ENCODE results near the gene EPN2. TPM values are rescaled to one million over a fixed set of nuclear protein-coding genes. Genes with fewer than 3 reads are reported as not detected.
A peak's percentile ranks its signal among the peaks of the same experiment; 100 is the strongest.

Gene EPN2
- polyA plus RNA-seq, 3 donors, result 0.93 TPM; not detected in 2

DNA sequence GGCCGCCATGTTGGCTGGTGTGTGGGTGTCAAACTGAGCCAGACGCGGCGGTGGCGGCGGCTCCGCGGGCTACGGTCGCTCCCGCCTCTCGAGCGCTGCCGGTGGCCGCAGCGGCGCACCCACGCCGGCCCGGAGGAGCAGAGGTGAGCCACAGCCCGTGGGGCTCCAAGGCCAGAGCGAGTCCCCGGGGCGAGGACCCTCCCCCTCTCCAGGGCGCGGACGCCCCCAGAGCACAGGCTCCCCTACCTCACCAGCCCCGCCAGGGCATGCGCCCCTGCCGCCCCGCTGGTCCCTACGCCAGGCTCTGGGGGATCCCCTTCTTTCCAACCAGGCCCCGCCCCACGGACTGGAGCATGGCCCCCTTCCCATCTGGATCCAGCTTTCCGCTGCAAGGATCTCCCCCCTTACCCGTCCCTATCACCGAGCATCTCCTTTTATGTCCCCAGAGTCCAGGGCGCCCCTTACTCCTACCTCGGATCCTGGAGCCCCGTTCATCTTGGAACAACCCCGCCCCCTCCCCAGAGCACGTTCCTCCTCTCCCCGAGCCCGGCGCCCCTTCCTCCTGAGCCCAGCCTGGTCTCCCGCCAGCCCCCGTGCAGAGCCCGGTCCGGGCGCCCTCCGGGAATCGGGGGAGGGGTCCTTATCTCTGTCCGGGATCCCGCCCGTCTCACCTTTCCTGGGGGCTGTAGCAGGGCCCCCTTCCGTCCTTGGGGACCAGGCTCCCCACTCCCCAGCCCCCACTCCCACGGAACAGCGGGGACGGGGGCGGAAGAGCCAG lies 412 bp downstream of the EPN2 start:
- H3K36me3 ChIP-seq (replicated peaks in 1 of 2; ENCODE audit: control insufficient read depth in 1 of 2, insufficient read depth in 2 of 2, low read length in 2 of 2), result no peaks in the 10 kb centered on the region
- H3K4me2 ChIP-seq (replicated peaks; ENCODE audit: extremely low read depth, low read length, poor library complexity, severe bottlenecking), result peak overlapping the region; percentile 95
- no peaks in the 10 kb centered on the region for H3K79me2 ChIP-seq (ENCODE audit: insufficient read depth, low read length)
- H3K9ac ChIP-seq (ENCODE audit: insufficient read depth, low read length, poor library complexity, severe bottlenecking), result peak overlapping the region; percentile 70
- Mint-ChIP-seq H3K9me3 (peaks cover 0 to 6% (median 2%) of the 10 kb centered on the region in 7 donors), H3K4me3 (peak overlapping the region; percentile 83 to 93), H3K27me3 (ENCODE audit: low read depth in 3 of 3) (peaks cover 24 to 47% (median 25%) of the 10 kb centered on the region in 3 donors), H3K36me3 (peaks cover 4% of the 10 kb centered on the region in 2 donors), H3K27ac (no peak overlapping the region), H3K4me1 (peaks cover 5% of the 10 kb centered on the region)
- TF ChIP-seq CTCF (IDR thresholded peaks at IDR 0.05), result no peak
- H3K27me3 ChIP-seq (ENCODE audit: control insufficient read depth in 2 of 2, insufficient read depth in 2 of 2, low read length in 2 of 2), result peaks cover 20 to 36% of the 10 kb centered on the region in 2 donors
- H3K27ac ChIP-seq (ENCODE audit: low read depth in 1 of 2, low read length in 2 of 2), result no peak overlapping the region
- H4K20me1 ChIP-seq (ENCODE audit: insufficient read depth, low read length), result no peaks in the 10 kb centered on the region
- H3K9me3 ChIP-seq (replicated peaks in 1 of 2; ENCODE audit: control insufficient read depth in 1 of 2, insufficient read depth in 1 of 2, low read length in 2 of 2), result peaks cover 0 to 10% of the 10 kb centered on the region in 2 donors
- intact Hi-C loops (cut with micrococcal nuclease), result no loop called here
- peaks cover 10 to 12% of the 10 kb centered on the region in 2 donors for H3K4me1 ChIP-seq (ENCODE audit: control insufficient read depth in 1 of 2, insufficient read depth in 2 of 2, low read length in 2 of 2)
- WGBS (ENCODE audit: insufficient coverage), result 0% methylated on average over 47 of the region's 60 CpGs
- peak overlapping the region; percentile 51 to 81 (median 72) for H3K4me3 ChIP-seq (replicated peaks in 1 of 3; ENCODE audit: low read depth in 2 of 3, low read length in 3 of 3)
- DNase-seq, result no peak
- peak overlapping the region; percentile 87 for H2AFZ ChIP-seq (ENCODE audit: insufficient read depth, low read depth, low read length, poor library complexity, severe bottlenecking)

- peak overlapping the region; percentile 70 for H3K9ac ChIP-seq (ENCODE audit: insufficient read depth, low read length, poor library complexity, severe bottlenecking)
These were observed 970 bp downstream of the EPN2 start for GRCh38 chr17:19238167-19238505.

More at GRCh38 chr17:19238167-19238505, 970 bp downstream of the EPN2 start:
- peak overlapping the region in 2 of 3 experiments; percentile 72 to 81 for H3K4me3 ChIP-seq (replicated peaks in 1 of 3; ENCODE audit: low read depth in 2 of 3, low read length in 3 of 3)
- peak overlapping the region; percentile 95 for H3K4me2 ChIP-seq (replicated peaks; ENCODE audit: extremely low read depth, low read length, poor library complexity, severe bottlenecking)
- peaks cover 24 to 51% (median 25%) of the 10 kb centered on the region in 3 donors for H3K27me3 Mint-ChIP-seq (ENCODE audit: low read depth in 3 of 3)
- H3K9me3 ChIP-seq (replicated peaks in 1 of 2; ENCODE audit: control insufficient read depth in 1 of 2, insufficient read depth in 1 of 2, low read length in 2 of 2), result peaks cover 0 to 10% of the 10 kb centered on the region in 2 donors
- H4K20me1 ChIP-seq (ENCODE audit: insufficient read depth, low read length), result no peaks in the 10 kb centered on the region
- H3K36me3 ChIP-seq (replicated peaks in 1 of 2; ENCODE audit: control insufficient read depth in 1 of 2, insufficient read depth in 2 of 2, low read length in 2 of 2), result no peaks in the 10 kb centered on the region
- 34% methylated on average over 13 of the region's 21 CpGs for WGBS (ENCODE audit: insufficient coverage)
- H3K27ac ChIP-seq (ENCODE audit: low read depth in 1 of 2, low read length in 2 of 2), result no peak overlapping the region
- peaks cover 5% of the 10 kb centered on the region for H3K4me1 Mint-ChIP-seq
- intact Hi-C loops (cut with micrococcal nuclease), result no loop called here
- no peak for TF ChIP-seq CTCF (IDR thresholded peaks at IDR 0.05)
- peaks cover 0 to 6% (median 2%) of the 10 kb centered on the region in 7 donors for H3K9me3 Mint-ChIP-seq
- DNase-seq, result no peak
- peaks cover 20 to 39% of the 10 kb centered on the region in 2 donors for H3K27me3 ChIP-seq (ENCODE audit: control insufficient read depth in 2 of 2, insufficient read depth in 2 of 2, low read length in 2 of 2)
- peak overlapping the region in 2 of 7 donors; percentile 46 to 50 for H3K27ac Mint-ChIP-seq
- peaks cover 4% of the 10 kb centered on the region in 2 donors for H3K36me3 Mint-ChIP-seq
- H3K79me2 ChIP-seq (ENCODE audit: insufficient read depth, low read length), result no peaks in the 10 kb centered on the region
- peak overlapping the region; percentile 87 for H2AFZ ChIP-seq (ENCODE audit: insufficient read depth, low read depth, low read length, poor library complexity, severe bottlenecking)
- peaks cover 10 to 12% of the 10 kb centered on the region in 2 donors for H3K4me1 ChIP-seq (ENCODE audit: control insufficient read depth in 1 of 2, insufficient read depth in 2 of 2, low read length in 2 of 2)
- H3K4me3 Mint-ChIP-seq, result peak overlapping the region; percentile 83 to 93

All from CD14-positive monocyte (primary cell).